ENCODE measurements around the gene STAC. TPM values are rescaled to one million over a fixed set of nuclear protein-coding genes. Genes with fewer than 3 reads are reported as not detected.

The STAC gene
- total RNA-seq, 1 experiment from 2014 or later: not detected

DNA sequence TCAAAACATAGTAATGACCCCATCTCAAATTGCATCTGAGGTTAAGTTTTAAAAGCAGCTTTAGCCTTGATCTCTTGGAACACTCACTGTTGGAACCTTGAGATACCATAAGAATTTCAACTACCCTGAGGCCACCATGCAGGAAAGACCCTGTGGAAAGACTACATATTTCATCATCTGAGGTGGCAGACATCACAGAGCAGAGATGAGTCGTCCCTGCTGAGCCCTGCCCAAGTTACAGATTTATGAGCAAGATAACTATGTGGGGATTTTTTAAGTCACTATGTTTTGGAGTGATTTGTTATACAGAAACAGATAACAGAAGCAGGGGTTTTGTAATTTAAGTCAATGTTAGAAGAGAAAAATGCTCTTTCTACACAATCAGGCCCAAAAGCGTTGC lies 168.4 kb downstream of the STAC start:
- no peaks in the 10 kb centered on the region for H3K27me3 ChIP-seq (replicated peaks; ENCODE audit: control insufficient read depth, insufficient read depth, low read length)
- intact Hi-C loops (cut with micrococcal nuclease; ENCODE audit: unreplicated experiment): no loop called here
- no peaks in the 10 kb centered on the region for H3K4me1 Mint-ChIP-seq (ENCODE audit: low read depth, unreplicated experiment)
- H3K4me3 ChIP-seq (ENCODE audit: low read depth, low read length): no peak overlapping the region
- H3K36me3 ChIP-seq (ENCODE audit: control insufficient read depth, insufficient read depth, low read length): no peaks in the 10 kb centered on the region
- no peaks in the 10 kb centered on the region for H3K4me1 ChIP-seq
- H3K27me3 Mint-ChIP-seq (ENCODE audit: insufficient read depth, unreplicated experiment): no peaks in the 10 kb centered on the region
- no TSS peak for BruUV-seq (replicated peaks)
- no peaks in the 10 kb centered on the region for H3K36me3 Mint-ChIP-seq (ENCODE audit: insufficient read depth, unreplicated experiment)
- ChIA-PET POLR2A (no interaction called here), CTCF (no interaction called here)
- no peak overlapping the region for H3K27ac Mint-ChIP-seq (ENCODE audit: unreplicated experiment)
- TF ChIP-seq, protein P1, sequence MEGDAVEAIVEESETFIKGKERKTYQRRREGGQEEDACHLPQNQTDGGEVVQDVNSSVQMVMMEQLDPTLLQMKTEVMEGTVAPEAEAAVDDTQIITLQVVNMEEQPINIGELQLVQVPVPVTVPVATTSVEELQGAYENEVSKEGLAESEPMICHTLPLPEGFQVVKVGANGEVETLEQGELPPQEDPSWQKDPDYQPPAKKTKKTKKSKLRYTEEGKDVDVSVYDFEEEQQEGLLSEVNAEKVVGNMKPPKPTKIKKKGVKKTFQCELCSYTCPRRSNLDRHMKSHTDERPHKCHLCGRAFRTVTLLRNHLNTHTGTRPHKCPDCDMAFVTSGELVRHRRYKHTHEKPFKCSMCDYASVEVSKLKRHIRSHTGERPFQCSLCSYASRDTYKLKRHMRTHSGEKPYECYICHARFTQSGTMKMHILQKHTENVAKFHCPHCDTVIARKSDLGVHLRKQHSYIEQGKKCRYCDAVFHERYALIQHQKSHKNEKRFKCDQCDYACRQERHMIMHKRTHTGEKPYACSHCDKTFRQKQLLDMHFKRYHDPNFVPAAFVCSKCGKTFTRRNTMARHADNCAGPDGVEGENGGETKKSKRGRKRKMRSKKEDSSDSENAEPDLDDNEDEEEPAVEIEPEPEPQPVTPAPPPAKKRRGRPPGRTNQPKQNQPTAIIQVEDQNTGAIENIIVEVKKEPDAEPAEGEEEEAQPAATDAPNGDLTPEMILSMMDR (IDR thresholded peaks at IDR 0.05; ENCODE audit: insufficient read depth in 1 of 2, low read depth in 1 of 2, low read length in 1 of 2, severe bottlenecking in 1 of 2, unreplicated experiment in 1 of 2): no peak
- no peaks in the 10 kb centered on the region for H3K9me3 ChIP-seq
- no peak for DNase-seq
- H3K4me3 Mint-ChIP-seq (ENCODE audit: unreplicated experiment): no peak overlapping the region
- H3K9me3 Mint-ChIP-seq (ENCODE audit: unreplicated experiment): no peaks in the 10 kb centered on the region

DNA sequence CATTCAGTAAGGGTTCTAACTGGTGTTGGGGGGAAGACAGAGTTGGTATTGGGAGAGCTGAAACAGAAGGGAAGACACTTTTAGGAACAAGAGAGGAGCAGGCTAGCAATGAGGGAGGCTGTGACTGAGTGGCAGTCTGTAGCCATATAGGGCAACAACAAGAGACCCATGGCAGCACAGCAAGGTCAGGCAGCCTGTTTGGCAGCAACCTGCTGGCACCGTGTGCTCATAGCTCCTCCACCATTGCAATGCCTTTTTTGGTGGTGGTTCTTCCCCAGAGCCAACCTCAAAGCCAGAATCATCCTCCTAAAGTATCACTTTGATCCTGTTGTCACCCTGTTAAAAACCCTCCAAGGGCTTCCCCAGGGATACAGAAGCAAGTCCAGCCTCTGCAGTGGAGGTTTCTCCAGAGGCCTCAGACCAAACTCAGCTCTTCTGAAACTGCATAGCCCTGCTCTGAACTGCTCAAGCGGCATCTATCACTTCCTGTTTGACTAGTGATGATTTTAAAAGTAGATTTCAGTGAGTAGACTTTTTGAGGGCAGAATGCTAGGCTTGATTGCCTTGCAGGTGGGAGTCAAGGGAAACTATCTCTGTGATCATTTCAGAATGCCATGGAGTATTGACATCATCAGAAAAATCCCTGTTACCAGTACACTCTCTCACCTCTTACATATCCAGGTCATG lies 176.9 kb downstream of the STAC start:
- Mint-ChIP-seq H3K36me3 (ENCODE audit: insufficient read depth, unreplicated experiment) (peaks cover 4% of the 10 kb centered on the region), H3K27ac (ENCODE audit: unreplicated experiment) (no peak overlapping the region), H3K9me3 (ENCODE audit: unreplicated experiment) (no peaks in the 10 kb centered on the region), H3K4me3 (ENCODE audit: unreplicated experiment) (no peak overlapping the region), H3K27me3 (ENCODE audit: insufficient read depth, unreplicated experiment) (no peaks in the 10 kb centered on the region), H3K4me1 (ENCODE audit: low read depth, unreplicated experiment) (peaks cover 18% of the 10 kb centered on the region)
- Histone ChIP-seq H3K4me3 (ENCODE audit: low read depth, low read length) (no peak overlapping the region), H3K4me1 (peaks cover 23% of the 10 kb centered on the region), H3K36me3 (ENCODE audit: control insufficient read depth, insufficient read depth, low read length) (no peaks in the 10 kb centered on the region), H3K9me3 (no peaks in the 10 kb centered on the region), H3K27me3 (replicated peaks; ENCODE audit: control insufficient read depth, insufficient read depth, low read length) (no peaks in the 10 kb centered on the region)
- POLR2A ChIA-PET: no interaction called here
- TF ChIP-seq, protein P1 (IDR thresholded peaks at IDR 0.05; ENCODE audit: insufficient read depth in 1 of 2, low read depth in 1 of 2, low read length in 1 of 2, severe bottlenecking in 1 of 2, unreplicated experiment in 1 of 2): no peak
- CTCF ChIA-PET: no interaction called here
- no peak for DNase-seq
- no TSS peak for BruUV-seq (replicated peaks)
- intact Hi-C loops (cut with micrococcal nuclease; ENCODE audit: unreplicated experiment): no loop called here

DNA sequence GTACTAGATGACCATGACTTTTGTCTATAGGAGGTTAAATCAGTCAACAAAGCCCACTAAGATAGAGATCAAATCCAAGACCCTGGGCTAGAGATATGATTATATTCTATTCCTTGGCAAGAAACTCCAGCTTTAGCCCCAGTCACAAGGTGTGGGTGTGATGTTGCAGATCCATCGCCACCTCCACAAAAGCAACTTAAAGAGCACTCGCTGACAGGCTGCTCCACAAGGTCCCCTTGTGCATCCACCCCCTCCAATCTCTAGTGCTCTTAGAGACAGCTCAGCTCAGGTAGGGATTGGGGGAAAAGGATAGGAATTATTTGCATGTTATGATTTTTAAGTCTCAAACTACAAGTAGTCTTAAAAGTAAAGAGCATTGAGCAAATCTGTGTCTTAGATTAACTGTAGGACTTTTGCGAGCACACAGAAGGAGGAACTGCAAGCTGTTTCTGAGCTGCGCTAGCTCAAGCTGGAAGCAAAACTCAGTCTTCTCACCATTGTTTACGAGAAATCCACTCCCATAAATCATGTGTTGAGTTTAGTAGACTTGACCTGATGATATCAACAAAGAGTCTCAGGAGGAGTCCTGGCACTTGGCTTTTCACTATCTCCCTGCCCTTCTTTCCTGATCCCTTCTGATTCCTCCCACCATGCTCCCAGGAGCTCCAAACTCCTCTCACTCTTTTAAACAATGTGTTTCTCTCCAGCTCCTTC lies 177.6 kb downstream of the STAC start:
- CTCF ChIA-PET: no interaction called here
- H3K27me3 Mint-ChIP-seq (ENCODE audit: insufficient read depth, unreplicated experiment): no peaks in the 10 kb centered on the region
- TF ChIP-seq, protein P1 (IDR thresholded peaks at IDR 0.05; ENCODE audit: insufficient read depth in 1 of 2, low read depth in 1 of 2, low read length in 1 of 2, severe bottlenecking in 1 of 2, unreplicated experiment in 1 of 2): no peak
- intact Hi-C loops (cut with micrococcal nuclease; ENCODE audit: unreplicated experiment): no loop called here
- no peak for DNase-seq
- no peak overlapping the region for H3K4me3 Mint-ChIP-seq (ENCODE audit: unreplicated experiment)
- Histone ChIP-seq H3K4me1 (peaks cover 23% of the 10 kb centered on the region), H3K27me3 (replicated peaks; ENCODE audit: control insufficient read depth, insufficient read depth, low read length) (no peaks in the 10 kb centered on the region), H3K9me3 (no peaks in the 10 kb centered on the region), H3K36me3 (ENCODE audit: control insufficient read depth, insufficient read depth, low read length) (no peaks in the 10 kb centered on the region), H3K4me3 (ENCODE audit: low read depth, low read length) (no peak overlapping the region)
- H3K4me1 Mint-ChIP-seq (ENCODE audit: low read depth, unreplicated experiment): peaks cover 19% of the 10 kb centered on the region
- no peak overlapping the region for H3K27ac Mint-ChIP-seq (ENCODE audit: unreplicated experiment)
- POLR2A ChIA-PET: no interaction called here
- no peaks in the 10 kb centered on the region for H3K9me3 Mint-ChIP-seq (ENCODE audit: unreplicated experiment)
- BruUV-seq (replicated peaks): no TSS peak
- H3K36me3 Mint-ChIP-seq (ENCODE audit: insufficient read depth, unreplicated experiment): peaks cover 4% of the 10 kb centered on the region

All from Caco-2 (cell line).